A549 (cell line): ENCODE data around the gene MTOR. TPM values are rescaled to one million over a fixed set of nuclear protein-coding genes. Genes with fewer than 3 reads are reported as not detected.

Experiments
- ATAC-seq, 2 experiments: fragments of 200-7000 bp in 1 of 2; fragments of >200 bp in 1 of 2; cut with Nextera tagmentation in 1 of 2; cut with Tn5 transposase in 1 of 2; 3 replicates each; pipeline versions ENCODE4 v1.8.0 to v1.9.1; 2018 to 2020; ENCODE audit warnings: mild to moderate bottlenecking in 1 of 2, moderate library complexity in 1 of 2
- CTCF ChIA-PET: fragments of 300-600 bp; sonication (Branson Sonifier 250); formaldehyde crosslinking; extraction: SDS; loops from one replicate; lab custom pipeline; 2021; ENCODE audit warnings: antibody characterized with exemption, inconsistent platforms; lab: Yijun Ruan, JAX
- POLR2A ChIA-PET: fragments of 350-600 bp; formaldehyde crosslinking; extraction: SDS; loops from one replicate; lab custom pipeline; 2021; ENCODE audit warnings: antibody characterized with exemption, inconsistent platforms; lab: Yijun Ruan, JAX
- DNase-seq, 2 experiments: peaks; one replicate each; pipeline versions ENCODE4 v3.0.0 to v3.0.0-alpha.2; 2011 to 2016; ENCODE audit warnings: low read depth in 1 of 2, low spot score in 1 of 2
- FAIRE-seq: peaks from 2 replicates; lab custom pipeline; 2011; peaks lifted over from hg19 to GRCh38; lab: Jason Lieb, UNC
- H3K27ac ChIP-seq, 2 experiments: fragments of >200 bp; sonication (Bioruptor Twin); formaldehyde crosslinking; 3 replicates each; pipeline ENCODE4 v1.5.1; 2016 to 2017
- H3K4me1 ChIP-seq: fragments of >200 bp; sonication (Bioruptor Twin); formaldehyde crosslinking; 3 replicates; pipeline ENCODE4 v1.6.1; 2016
- H3K4me2 ChIP-seq: fragments of >200 bp; sonication (Bioruptor Twin); formaldehyde crosslinking; 3 replicates; pipeline ENCODE4 v1.6.1; 2016
- H3K4me3 ChIP-seq: fragments of >200 bp; sonication (Bioruptor Twin); formaldehyde crosslinking; 3 replicates; pipeline ENCODE4 v1.5.1; 2016
- H3K9me3 ChIP-seq: fragments of >200 bp; sonication (Bioruptor Twin); formaldehyde crosslinking; 3 replicates; pipeline ENCODE4 v1.6.1; 2016
- CBX8 ChIP-seq: fragments of 200-600 bp; sonication (generic); IDR thresholded peaks from 2 replicates; pipeline ENCODE4 v1.6.1; 2016
- CHD2 ChIP-seq: fragments of 150-350 bp; IDR thresholded peaks from 2 replicates; pipeline ENCODE4 v1.6.1; 2014; ENCODE audit warnings: low read length; ENCODE audit not compliant: partially characterized antibody
- CHD4 ChIP-seq: fragments of 200-600 bp; sonication (generic); IDR thresholded peaks from 2 replicates; pipeline ENCODE4 v1.6.1; 2016; ENCODE audit warnings: antibody characterized with exemption, mild to moderate bottlenecking, borderline replicate concordance
- EHF ChIP-seq: fragments of 250-450 bp; sonication (Bioruptor Pico); IDR thresholded peaks from 2 replicates; pipeline ENCODE4 v1.5.0; 2020; ENCODE audit warnings: mild to moderate bottlenecking
- EHMT2 ChIP-seq: fragments of 200-600 bp; sonication (generic); IDR thresholded peaks from 2 replicates; pipeline ENCODE4 v1.6.1; 2016; ENCODE audit warnings: antibody characterized with exemption, low read depth, mild to moderate bottlenecking, moderate library complexity
- FOSB ChIP-seq: fragments of 250-450 bp; sonication (Bioruptor Pico); IDR thresholded peaks from 2 replicates; pipeline ENCODE4 v1.5.0; 2020; ENCODE audit warnings: mild to moderate bottlenecking, moderate library complexity
- FOSL2 ChIP-seq, 2 experiments: fragments of 450-650 bp in 1 of 2; fragments of >200 bp in 1 of 2; sonication (Bioruptor Twin) in 1 of 2; formaldehyde crosslinking; IDR thresholded peaks; 2 replicates each; pipeline versions ENCODE4 v1.5.0 to v1.6.1; 2016 to 2020; ENCODE audit warnings: mild to moderate bottlenecking in 1 of 2, moderate library complexity in 1 of 2
- GATA3 ChIP-seq: IDR thresholded peaks from 2 replicates; pipeline ENCODE4 v1.6.1; 2012; ENCODE audit warnings: borderline replicate concordance
- HEYL ChIP-seq: fragments of 250-450 bp; sonication (Bioruptor Pico); IDR thresholded peaks from 2 replicates; pipeline ENCODE4 v1.8.0; 2021; ENCODE audit warnings: mild to moderate bottlenecking, moderate library complexity
- HOXB5 ChIP-seq: fragments of 250-450 bp; sonication (Bioruptor Pico); IDR thresholded peaks from 2 replicates; pipeline ENCODE4 v1.5.0; 2020; ENCODE audit warnings: mild to moderate bottlenecking, moderate library complexity
- JUN ChIP-seq, 2 experiments: fragments of >200 bp; sonication (Bioruptor Twin); formaldehyde crosslinking; IDR thresholded peaks; 2 replicates in 1 of 2; 3 replicates in 1 of 2; pipeline ENCODE4 v1.6.1; 2016 to 2017
- KDM1A ChIP-seq: fragments of 200-600 bp; sonication (generic); IDR thresholded peaks from 2 replicates; pipeline ENCODE4 v1.6.1; 2016; ENCODE audit warnings: low read depth, mild to moderate bottlenecking
- NFE2L2 ChIP-seq: fragments of 150-350 bp; conservative IDR thresholded peaks from 2 replicates; pipeline ENCODE4 v1.6.1; 2014; ENCODE audit warnings: low read length
- RAD21 ChIP-seq, 2 experiments: fragments of >200 bp in 1 of 2; sonication (Bioruptor Twin) in 1 of 2; formaldehyde crosslinking in 1 of 2; IDR thresholded peaks in 1 of 2; conservative IDR thresholded peaks in 1 of 2; 2 replicates in 1 of 2; 3 replicates in 1 of 2; pipeline ENCODE4 v1.6.1; 2012 to 2018; ENCODE audit warnings: inconsistent platforms in 1 of 2
- RARB ChIP-seq: fragments of 250-450 bp; sonication (Bioruptor Pico); IDR thresholded peaks from 2 replicates; pipeline ENCODE4 v1.8.0; 2021; ENCODE audit warnings: mild to moderate bottlenecking, moderate library complexity
- RFX5 ChIP-seq: fragments of 450-650 bp; IDR thresholded peaks from 2 replicates; pipeline ENCODE4 v1.7.1; 2014; ENCODE audit warnings: antibody characterized with exemption, mild to moderate bottlenecking, moderate library complexity
- SMC3 ChIP-seq: fragments of >200 bp; sonication (Bioruptor Twin); formaldehyde crosslinking; IDR thresholded peaks from 3 replicates; pipeline ENCODE4 v1.6.1; 2018; ENCODE audit warnings: inconsistent platforms
- TFCP2L1 ChIP-seq: fragments of 250-450 bp; sonication (Bioruptor Pico); IDR thresholded peaks from 2 replicates; pipeline ENCODE4 v1.5.0; 2021; ENCODE audit warnings: mild to moderate bottlenecking
- TP53 ChIP-seq: fragments of 250-450 bp; sonication (Bioruptor Pico); IDR thresholded peaks from 2 replicates; pipeline ENCODE4 v1.5.0; 2021; ENCODE audit warnings: mild to moderate bottlenecking, moderate library complexity
- ZC3H11A ChIP-seq: fragments of 450-650 bp; IDR thresholded peaks from 2 replicates; pipeline ENCODE4 v1.6.1; 2014; ENCODE audit warnings: antibody characterized with exemption, mild to moderate bottlenecking
- ZFP36 ChIP-seq: fragments of 450-650 bp; IDR thresholded peaks from 2 replicates; pipeline ENCODE4 v1.6.1; 2014; ENCODE audit warnings: borderline replicate concordance; ENCODE audit not compliant: partially characterized antibody
- ZSCAN20 ChIP-seq: fragments of 250-450 bp; sonication (Bioruptor Pico); IDR thresholded peaks from 2 replicates; pipeline ENCODE4 v1.8.0; 2022; ENCODE audit warnings: mild to moderate bottlenecking, moderate library complexity
- WGBS: methylation state at CpG from one replicate; pipeline ENCODE4 v1.1.6; 2017; ENCODE audit errors: missing lambda C conversion rate; 5-methylcytosine and 5-hydroxymethylcytosine counted together
- polyA plus RNA-seq, 4 experiments: library from polyadenylated mRNA; depleted of rRNA in 3 of 4; stranded (reverse); fragments of >200 nt; fragmentation: RNase III in 1 of 4; extraction: RNeasy Plus Mini Kit Qiagen cat#74134 plus additional on column Dnase treatment in 1 of 4; gene quantifications; 2 replicates in 3 of 4; 3 replicates in 1 of 4; pipeline ENCODE4 v1.2.3, GENCODE V29; 2011 to 2017
- TF ChIP-seq, protein P1 (sequence below): fragments of >200 bp; sonication (Bioruptor Twin); formaldehyde crosslinking; IDR thresholded peaks from 2 replicates; pipeline ENCODE4 v1.6.1; 2016
- TF ChIP-seq, protein P2 (sequence below): fragments of >200 bp; sonication (Bioruptor Twin); formaldehyde crosslinking; IDR thresholded peaks from 3 replicates; pipeline ENCODE4 v1.5.1; 2016

The MTOR gene
- polyA plus RNA-seq, 2 of the 4 experiments (the other 2 are of a cell fraction), result 15.7 to 28.5 TPM

DNA sequence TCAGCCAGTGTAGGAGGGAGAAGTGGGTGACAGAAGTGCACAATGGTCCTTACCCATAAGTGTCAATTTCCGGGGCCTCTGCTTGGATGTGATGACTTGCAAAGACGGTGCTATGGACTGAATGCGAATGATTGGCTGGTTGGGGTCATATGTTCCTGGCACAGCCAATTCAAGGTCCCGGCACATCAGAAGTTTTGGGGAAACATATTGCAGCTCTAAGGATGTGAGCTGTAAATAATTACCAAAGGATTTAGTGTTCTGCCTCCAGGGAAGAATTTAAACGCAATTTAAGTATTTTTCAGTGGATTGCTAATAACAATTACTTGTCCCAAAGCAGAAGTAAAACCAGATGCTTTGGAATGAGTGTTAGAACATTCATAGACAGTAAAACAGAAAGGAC is 135.8 kb downstream of the MTOR start:
- FAIRE-seq, result no peak
- H3K4me2 ChIP-seq, result no peak overlapping the region
- no peak for ATAC-seq
- 85% methylated on average over 5 of the region's 5 CpGs for WGBS
- no peaks in the 10 kb centered on the region for H3K4me1 ChIP-seq
- TF ChIP-seq EHF (CRISPR knock-in tag), result no peak
- DNase-seq, result no peak
- H3K9me3 ChIP-seq, result no peaks in the 10 kb centered on the region
- POLR2A ChIA-PET, result no interaction called here
- no peak overlapping the region for H3K27ac ChIP-seq
- CTCF ChIA-PET, result interaction anchor here (0.6 to 0.7 kb wide), 2 partner anchors 50 to 95 kb away, joined by 3 read pairs; no protein-coding TSS in a partner anchor
- no peak overlapping the region for H3K4me3 ChIP-seq

DNA sequence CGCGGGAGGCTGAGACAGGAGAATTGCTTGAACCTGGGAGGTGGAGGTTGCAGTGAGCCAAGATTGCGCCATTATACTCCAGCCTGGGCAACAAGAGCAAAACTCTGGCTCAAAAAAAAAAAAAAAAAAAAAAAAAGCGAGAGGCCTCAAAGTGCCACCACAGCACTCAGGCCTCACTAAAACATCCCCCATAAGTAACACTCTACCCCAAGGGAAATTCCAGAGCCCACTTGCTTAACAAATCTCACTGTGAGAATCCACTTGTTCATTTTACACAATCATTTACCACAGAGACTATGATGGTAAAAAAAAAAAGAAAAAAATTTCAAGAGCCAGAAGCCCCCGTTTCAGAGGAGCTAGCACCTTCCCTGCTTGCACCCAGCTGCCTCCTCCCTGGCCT is 136.4 kb downstream of the MTOR start:
- Histone ChIP-seq H3K4me1 (no peaks in the 10 kb centered on the region), H3K4me2 (no peak overlapping the region), H3K9me3 (no peaks in the 10 kb centered on the region), H3K27ac (no peak overlapping the region), H3K4me3 (no peak overlapping the region)
- CTCF ChIA-PET, result interaction anchor here (0.6 to 0.9 kb wide), 3 partner anchors 49 to 128 kb away, joined by 3 read pairs; no protein-coding TSS in a partner anchor
- TF ChIP-seq CHD2 (no peak), RFX5 (no peak), FOSL2 (IDR thresholded peaks at IDR 0.05) (no peak), FOSL2 (CRISPR knock-in tag; IDR thresholded peaks at IDR 0.05) (no peak), EHMT2 (no peak), RAD21 (conservative IDR thresholded peaks at IDR 0.05 in 1 of 2, IDR thresholded peaks at IDR 0.05 in 1 of 2) (no peak), CHD4 (no peak), RARB (CRISPR knock-in tag) (no peak), KDM1A (no peak), GATA3 (no peak), NFE2L2 (no peak), ZC3H11A (no peak), HEYL (CRISPR knock-in tag) (no peak), JUN (IDR thresholded peaks at IDR 0.05) (no peak), SMC3 (no peak)
- TF ChIP-seq, protein P1, sequence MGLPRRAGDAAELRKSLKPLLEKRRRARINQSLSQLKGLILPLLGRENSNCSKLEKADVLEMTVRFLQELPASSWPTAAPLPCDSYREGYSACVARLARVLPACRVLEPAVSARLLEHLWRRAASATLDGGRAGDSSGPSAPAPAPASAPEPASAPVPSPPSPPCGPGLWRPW, result no peak
- TF ChIP-seq, protein P2, sequence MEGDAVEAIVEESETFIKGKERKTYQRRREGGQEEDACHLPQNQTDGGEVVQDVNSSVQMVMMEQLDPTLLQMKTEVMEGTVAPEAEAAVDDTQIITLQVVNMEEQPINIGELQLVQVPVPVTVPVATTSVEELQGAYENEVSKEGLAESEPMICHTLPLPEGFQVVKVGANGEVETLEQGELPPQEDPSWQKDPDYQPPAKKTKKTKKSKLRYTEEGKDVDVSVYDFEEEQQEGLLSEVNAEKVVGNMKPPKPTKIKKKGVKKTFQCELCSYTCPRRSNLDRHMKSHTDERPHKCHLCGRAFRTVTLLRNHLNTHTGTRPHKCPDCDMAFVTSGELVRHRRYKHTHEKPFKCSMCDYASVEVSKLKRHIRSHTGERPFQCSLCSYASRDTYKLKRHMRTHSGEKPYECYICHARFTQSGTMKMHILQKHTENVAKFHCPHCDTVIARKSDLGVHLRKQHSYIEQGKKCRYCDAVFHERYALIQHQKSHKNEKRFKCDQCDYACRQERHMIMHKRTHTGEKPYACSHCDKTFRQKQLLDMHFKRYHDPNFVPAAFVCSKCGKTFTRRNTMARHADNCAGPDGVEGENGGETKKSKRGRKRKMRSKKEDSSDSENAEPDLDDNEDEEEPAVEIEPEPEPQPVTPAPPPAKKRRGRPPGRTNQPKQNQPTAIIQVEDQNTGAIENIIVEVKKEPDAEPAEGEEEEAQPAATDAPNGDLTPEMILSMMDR, result no peak
- POLR2A ChIA-PET, result no interaction called here
- ATAC-seq (no peak), FAIRE-seq (no peak), DNase-seq (no peak)
- WGBS, result 97% methylated on average over 5 of the region's 5 CpGs

DNA sequence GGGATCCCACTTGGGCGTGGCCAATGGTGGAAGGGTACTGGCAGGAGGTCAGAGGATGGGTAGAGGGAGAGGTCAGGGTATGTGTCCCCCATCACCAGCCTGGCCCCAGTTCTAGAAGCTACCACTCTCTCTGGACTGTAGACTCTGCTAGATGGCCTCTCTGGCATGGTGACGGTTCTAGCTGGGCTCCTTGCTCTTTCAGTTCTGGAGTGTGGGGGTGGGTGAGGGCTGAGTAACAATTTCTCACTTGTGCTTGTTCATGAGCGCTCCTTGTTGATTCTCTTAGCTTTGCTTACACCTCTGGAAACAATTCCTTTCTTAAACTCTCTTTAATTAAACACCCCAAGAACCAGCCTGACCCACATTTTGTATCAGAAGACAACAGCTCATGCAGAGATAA is 137.4 kb downstream of the MTOR start:
- ChIA-PET CTCF (interaction anchor here (0.8 to 1.4 kb wide), 2 partner anchors 10 to 36 kb away, joined by 3 to 4 read pairs; no protein-coding TSS in a partner anchor), POLR2A (no interaction called here)
- H3K4me1 ChIP-seq, result no peaks in the 10 kb centered on the region
- no peak for TF ChIP-seq ZFP36
- no peak for TF ChIP-seq HOXB5 (CRISPR knock-in tag)
- no peak for TF ChIP-seq EHMT2
- no peak for TF ChIP-seq GATA3
- TF ChIP-seq CBX8, result no peak
- FAIRE-seq (no peak), DNase-seq (no peak), ATAC-seq (no peak)
- WGBS, result 80% methylated on average over 3 of the region's 3 CpGs
- no peak overlapping the region for H3K4me3 ChIP-seq
- H3K4me2 ChIP-seq, result no peak overlapping the region
- H3K27ac ChIP-seq, result no peak overlapping the region
- H3K9me3 ChIP-seq, result no peaks in the 10 kb centered on the region

DNA sequence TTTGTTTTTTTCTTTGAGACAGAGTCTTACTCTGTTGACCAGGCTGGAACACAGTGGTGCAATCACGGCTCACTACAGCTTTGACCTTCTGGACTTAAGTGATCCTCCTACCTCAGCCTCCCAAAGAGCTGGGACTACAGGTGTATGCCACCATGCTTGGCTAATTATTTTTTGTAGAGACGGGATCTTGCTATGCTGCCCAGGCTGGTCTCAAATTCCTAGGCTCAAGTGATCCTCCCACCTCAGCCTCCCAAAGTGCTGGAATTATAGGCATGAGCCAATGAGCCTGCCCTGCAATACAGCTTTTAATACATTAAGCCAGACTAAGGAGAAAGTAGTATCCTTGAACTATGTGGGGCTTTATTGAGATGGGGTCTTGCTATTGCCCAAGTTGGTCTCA is 146.0 kb downstream of the MTOR start:
- ChIA-PET CTCF (interaction anchor here (0.8 kb wide), 1 partner anchor 46 kb away, joined by 3 read pairs; no protein-coding TSS in a partner anchor), POLR2A (no interaction called here)
- no peak overlapping the region for H3K27ac ChIP-seq
- WGBS, result 97% methylated on average over 2 of the region's 2 CpGs
- H3K4me1 ChIP-seq, result no peaks in the 10 kb centered on the region
- H3K4me2 ChIP-seq, result no peak overlapping the region
- H3K9me3 ChIP-seq, result no peaks in the 10 kb centered on the region
- DNase-seq (no peak), FAIRE-seq (no peak), ATAC-seq (no peak)
- H3K4me3 ChIP-seq, result no peak overlapping the region
- TF ChIP-seq TP53 (no peak), TFCP2L1 (CRISPR knock-in tag) (no peak), FOSB (CRISPR knock-in tag) (no peak), ZSCAN20 (CRISPR knock-in tag) (no peak)
